HG03439 (cell line): Measurements from ENCODE around the gene SLC25A27.

Experiments
- ATAC-seq: cut with Tn5 transposase; IDR thresholded peaks from one replicate; pipeline ENCODE4 v1.9.1; 2021; ENCODE audit warnings: mild to moderate bottlenecking, moderate library complexity; ENCODE audit not compliant: unreplicated experiment

Gene SLC25A27

DNA sequence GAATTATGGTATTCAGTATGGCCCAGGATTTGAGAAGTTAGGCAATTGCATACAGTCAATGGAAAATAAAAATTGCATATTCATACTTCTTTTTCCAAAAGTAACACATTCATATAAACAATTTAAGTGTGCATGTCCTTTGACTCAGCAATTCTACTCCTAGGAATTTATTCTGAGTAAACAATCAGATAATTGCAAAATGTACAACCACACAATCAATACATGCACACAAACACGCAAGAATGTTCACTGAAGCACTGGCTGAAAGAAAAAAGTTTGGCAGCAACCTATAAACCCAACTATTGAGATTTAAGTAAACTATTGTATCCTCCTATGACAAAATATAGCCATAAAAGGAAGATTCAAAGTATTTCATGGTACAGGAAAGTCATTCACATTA, 1.8 kb upstream of the SLC25A27 start:
- ATAC-seq: no peak

DNA sequence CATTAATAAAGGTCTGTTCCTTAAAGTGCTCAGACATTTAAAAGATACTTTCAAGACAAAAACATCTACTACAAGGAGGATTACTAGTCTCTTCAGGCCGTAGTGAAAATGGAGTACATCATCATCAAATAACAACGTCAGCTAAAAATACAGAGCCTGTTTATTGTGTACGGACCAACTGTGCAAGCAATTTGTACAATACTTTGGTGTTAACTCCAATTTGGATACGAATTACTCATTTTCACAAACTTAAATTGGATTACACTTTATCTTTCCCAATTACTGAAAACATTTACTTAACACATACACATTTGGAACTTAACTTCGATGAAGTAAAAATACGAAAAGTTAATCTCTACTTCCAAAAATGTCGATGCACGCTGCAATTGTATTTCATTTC, 959 bp upstream of the SLC25A27 start:
- ATAC-seq: no peak

DNA sequence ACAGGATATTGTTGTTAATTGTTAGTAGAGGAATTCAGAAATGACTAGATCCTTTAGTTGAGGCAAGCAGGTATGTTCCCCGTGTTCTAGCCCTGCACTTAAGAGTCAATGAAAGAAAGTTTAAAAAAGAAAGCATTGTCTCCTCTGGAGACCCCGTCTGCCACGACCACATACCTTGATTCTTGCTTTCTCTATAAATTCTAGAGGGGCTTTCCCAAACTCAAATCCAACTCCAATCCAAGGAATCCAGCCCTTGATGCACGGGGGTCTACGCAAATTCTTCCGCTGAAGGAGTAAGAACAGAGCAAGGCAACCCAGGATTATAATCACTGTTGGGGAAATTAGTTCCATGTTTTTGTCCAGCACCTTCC, 558 bp upstream of the SLC25A27 start:
- no peak for ATAC-seq

GRCh38 chr6:46653439-46654195, 842 bp downstream of the SLC25A27 start:
- ATAC-seq: no peak

- ATAC-seq: no peak
Observed at GRCh38 chr6:46655803-46656202, 3.0 kb downstream of the SLC25A27 start.

GRCh38 chr6:46657642-46658041, 4.9 kb downstream of the SLC25A27 start:
- ATAC-seq: no peak

- ATAC-seq: no peak
Observed at GRCh38 chr6:46661483-46661882, 8.7 kb downstream of the SLC25A27 start.

GRCh38 chr6:46667377-46667776, 14.6 kb downstream of the SLC25A27 start:
- ATAC-seq: no peak

- ATAC-seq: no peak
Observed at GRCh38 chr6:46674410-46674809, 21.6 kb downstream of the SLC25A27 start.

GRCh38 chr6:46676604-46677313, 24.0 kb downstream of the SLC25A27 start:
- ATAC-seq: no peak

DNA sequence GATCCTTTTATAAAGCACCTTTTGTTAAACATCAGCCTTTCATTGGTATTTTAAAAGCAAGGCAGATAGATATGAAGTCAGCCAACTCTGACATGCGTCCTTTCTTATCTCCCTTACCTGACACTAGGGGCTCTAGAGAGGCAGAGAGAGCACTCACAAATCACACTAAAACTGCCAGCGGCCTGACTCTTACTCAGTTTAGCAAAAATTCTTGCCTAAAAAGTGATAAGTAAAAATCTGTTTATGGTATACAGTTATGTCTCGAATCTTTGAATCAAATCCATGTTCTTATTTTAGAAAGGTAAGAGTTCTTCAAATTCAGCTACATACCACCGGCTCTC, 24.5 kb downstream of the SLC25A27 start:
- no peak for ATAC-seq

DNA sequence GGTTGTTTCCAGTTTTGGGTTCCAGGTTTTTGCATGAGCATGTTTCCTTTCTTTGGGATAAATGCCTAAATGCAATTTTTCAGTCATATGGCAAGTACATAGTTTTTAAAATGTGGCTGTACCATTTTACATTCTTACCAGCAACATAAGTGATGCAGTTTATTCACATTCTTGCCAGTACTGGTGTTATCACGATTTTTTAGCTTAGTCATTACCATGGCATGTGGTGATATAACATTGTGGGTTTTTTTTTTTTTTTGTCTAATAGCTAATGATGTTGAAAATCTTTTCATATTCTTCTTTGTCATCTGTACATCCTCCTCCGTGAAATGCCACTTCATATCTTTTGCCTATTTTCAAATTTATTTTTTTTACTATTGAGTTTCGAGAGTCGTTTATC, 32.0 kb downstream of the SLC25A27 start:
- ATAC-seq: no peak

DNA sequence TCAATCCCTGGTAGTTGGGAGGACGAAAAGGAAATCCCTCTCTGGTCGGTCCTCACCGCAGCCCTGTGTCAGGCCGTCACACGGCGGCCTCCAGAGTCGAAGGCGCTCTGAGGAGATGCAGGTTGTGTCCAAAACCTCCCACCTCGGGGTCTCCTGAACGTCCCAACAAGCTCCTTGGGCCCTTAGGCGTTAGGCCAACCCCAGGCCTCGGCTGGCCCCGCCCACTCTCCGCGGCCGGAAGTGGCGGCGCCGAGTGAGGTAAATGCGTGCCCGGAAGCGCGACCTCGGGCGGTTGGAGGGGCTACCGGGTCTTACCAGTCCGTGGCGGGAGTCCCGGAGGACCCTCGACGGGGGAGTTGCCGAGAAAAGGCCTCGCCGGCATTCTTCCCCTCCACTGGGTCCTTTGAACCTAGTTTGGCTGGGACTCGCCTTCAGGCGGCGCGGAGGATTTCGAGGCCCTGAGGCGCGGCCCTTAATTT, 34.9 kb downstream of the SLC25A27 start, which contains the start of gene TDRD6:
Gene TDRD6, plus strand, starts transcription at position 267 of the 479 bp plus-strand sequence. CDS start 244 bp downstream, outside the sequence.
- ATAC-seq: no peak

DNA sequence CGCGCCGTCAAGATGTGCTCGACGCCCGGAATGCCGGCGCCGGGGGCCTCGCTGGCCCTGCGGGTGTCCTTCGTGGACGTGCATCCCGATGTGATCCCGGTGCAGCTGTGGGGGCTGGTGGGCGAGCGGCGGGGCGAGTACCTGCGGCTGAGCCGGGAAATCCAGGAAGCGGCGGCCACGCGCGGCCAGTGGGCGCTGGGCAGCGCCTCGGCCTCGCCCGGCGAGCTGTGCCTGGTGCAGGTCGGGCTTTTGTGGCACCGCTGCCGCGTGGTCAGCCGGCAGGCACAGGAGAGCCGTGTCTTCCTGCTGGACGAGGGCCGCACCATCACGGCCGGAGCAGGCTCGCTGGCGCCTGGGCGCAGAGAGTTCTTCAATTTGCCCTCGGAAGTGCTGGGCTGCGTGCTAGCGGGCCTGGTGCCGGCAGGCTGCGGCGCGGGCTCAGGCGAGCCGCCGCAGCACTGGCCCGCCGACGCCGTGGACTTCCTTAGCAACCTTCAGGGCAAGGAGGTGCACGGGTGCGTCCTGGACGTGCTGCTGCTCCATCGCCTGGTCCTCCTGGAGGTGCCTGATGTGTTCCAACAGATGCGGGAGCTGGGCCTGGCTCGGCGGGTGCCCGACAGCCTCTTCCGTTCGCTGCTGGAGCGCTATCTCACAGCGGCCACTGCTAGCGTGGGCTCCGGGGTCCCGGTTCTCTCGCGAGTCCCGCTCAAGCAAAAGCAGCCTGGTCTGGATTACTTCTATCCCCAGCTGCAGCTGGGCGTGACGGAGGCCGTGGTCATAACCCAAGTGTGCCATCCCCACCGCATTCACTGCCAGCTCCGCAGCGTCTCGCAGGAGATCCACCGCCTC, 35.6 kb downstream of the SLC25A27 start:
- ATAC-seq: no peak

- ATAC-seq: no peak
Observed at GRCh38 chr6:46688966-46689335, 36.2 kb downstream of the SLC25A27 start.

DNA sequence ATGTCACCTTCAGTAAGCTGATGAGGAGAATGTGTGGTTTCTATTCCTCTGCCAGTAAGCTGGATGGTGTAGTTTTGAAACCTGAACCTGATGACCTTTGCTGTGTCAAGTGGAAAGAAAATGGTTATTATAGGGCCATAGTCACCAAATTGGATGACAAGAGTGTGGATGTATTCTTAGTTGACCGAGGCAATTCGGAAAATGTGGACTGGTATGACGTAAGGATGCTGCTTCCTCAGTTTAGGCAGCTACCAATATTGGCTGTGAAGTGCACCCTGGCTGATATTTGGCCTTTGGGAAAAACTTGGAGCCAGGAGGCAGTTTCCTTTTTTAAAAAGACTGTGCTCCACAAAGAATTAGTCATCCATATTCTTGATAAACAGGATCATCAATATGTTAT, 36.9 kb downstream of the SLC25A27 start:
- ATAC-seq: no peak

- ATAC-seq: no peak
Observed at GRCh38 chr6:46690141-46690755, 37.5 kb downstream of the SLC25A27 start.

DNA sequence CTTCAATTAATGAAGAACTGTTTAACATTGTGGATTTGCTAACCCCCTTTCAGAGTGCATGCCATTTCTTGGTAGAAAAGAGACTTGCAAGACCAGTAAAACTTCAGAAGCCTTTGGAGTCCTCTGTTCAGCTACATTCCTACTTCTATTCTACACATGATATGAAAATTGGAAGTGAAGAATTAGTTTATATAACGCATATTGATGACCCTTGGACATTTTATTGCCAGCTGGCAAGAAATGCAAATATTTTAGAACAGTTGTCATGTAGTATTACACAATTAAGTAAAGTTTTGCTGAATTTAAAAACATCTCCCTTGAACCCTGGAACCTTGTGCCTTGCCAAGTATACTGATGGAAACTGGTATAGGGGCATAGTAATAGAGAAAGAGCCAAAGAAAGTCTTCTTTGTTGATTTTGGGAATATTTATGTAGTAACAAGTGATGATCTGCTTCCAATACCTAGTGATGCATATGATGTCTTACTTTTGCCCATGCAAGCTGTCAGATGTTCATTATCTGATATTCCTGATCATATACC, 38.2 kb downstream of the SLC25A27 start:
- no peak for ATAC-seq

- ATAC-seq: no peak
Observed at GRCh38 chr6:46699970-46700369, 47.2 kb downstream of the SLC25A27 start.

DNA sequence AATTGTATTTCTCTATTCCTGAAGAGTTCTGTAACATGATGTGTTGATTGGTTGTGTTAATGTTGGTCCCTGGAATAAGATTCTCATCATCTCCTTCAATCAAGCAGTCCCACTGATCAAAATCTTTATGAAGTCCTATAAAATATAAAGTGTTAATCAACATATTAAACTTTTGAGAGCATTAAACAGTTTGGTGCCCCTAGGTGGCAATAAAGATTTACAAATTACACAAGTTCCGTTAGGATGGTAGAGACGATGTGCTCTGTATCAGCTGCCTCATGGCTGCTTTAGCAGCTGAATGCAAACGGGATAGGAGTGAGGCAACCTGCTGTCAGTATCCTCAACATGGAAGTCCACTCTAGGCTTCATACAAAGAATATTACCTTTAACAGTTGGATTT, 51.8 kb downstream of the SLC25A27 start:
- no peak for ATAC-seq

DNA sequence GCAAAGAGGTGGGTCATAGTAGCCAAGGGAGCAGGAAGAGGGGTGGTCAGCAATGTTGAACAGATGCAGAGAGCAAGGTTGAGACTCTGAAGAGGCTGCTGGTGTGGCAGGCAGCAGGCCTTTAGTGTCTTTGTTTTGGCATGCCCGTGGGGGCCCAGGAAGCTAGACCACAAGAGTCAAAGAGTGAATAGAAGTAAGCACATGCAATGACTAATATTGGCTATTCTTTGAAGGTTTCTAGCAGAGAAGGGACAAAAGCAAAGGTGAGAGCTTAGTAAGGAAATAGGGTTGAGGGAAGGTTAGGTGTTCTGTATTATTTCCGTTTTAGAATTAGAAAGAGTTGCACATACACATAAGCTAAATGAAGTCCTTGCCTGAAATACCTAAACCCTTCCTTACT, 53.7 kb downstream of the SLC25A27 start:
- ATAC-seq: no peak
